ENCODE data around the gene TUBB6. TPM values are rescaled to one million over a fixed set of nuclear protein-coding genes. Genes with fewer than 3 reads are reported as not detected.

The TUBB6 gene
- total RNA-seq, 1 donor from 2014 or later = 35.6 TPM

DNA sequence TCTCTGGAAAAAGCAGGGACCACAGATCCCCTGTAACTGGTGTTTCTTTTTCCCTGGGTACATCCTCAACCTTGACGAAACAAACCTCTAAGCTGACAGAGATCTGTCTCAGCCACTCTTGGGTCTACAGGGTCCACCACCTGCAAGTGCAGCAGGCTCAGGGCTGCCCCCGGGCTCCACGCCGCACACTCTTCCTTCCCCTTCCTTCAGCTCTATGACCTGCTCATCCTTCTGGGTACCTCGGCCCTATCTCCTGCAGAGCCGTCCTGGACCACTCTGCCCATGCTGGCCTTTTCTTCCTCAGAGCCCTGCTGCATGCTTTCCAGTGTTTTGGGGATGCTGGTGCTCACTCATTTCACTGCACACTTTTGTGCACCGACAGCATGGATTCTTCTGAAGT lies 27.5 kb downstream of the TUBB6 start:
- DNase-seq = no peak
- Mint-ChIP-seq H3K4me1 (ENCODE audit: low read depth, unreplicated experiment) (peaks cover 5% of the 10 kb centered on the region), H3K4me3 (ENCODE audit: unreplicated experiment) (no peak overlapping the region), H3K36me3 (ENCODE audit: unreplicated experiment) (no peaks in the 10 kb centered on the region), H3K27ac (ENCODE audit: unreplicated experiment) (no peak overlapping the region), H3K27me3 (ENCODE audit: unreplicated experiment) (peaks cover 4% of the 10 kb centered on the region), H3K9me3 (ENCODE audit: unreplicated experiment) (no peaks in the 10 kb centered on the region)
- TF ChIP-seq, protein P1, sequence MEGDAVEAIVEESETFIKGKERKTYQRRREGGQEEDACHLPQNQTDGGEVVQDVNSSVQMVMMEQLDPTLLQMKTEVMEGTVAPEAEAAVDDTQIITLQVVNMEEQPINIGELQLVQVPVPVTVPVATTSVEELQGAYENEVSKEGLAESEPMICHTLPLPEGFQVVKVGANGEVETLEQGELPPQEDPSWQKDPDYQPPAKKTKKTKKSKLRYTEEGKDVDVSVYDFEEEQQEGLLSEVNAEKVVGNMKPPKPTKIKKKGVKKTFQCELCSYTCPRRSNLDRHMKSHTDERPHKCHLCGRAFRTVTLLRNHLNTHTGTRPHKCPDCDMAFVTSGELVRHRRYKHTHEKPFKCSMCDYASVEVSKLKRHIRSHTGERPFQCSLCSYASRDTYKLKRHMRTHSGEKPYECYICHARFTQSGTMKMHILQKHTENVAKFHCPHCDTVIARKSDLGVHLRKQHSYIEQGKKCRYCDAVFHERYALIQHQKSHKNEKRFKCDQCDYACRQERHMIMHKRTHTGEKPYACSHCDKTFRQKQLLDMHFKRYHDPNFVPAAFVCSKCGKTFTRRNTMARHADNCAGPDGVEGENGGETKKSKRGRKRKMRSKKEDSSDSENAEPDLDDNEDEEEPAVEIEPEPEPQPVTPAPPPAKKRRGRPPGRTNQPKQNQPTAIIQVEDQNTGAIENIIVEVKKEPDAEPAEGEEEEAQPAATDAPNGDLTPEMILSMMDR (IDR thresholded peaks at IDR 0.05; ENCODE audit: partially characterized antibody, unreplicated experiment) = no peak

DNA sequence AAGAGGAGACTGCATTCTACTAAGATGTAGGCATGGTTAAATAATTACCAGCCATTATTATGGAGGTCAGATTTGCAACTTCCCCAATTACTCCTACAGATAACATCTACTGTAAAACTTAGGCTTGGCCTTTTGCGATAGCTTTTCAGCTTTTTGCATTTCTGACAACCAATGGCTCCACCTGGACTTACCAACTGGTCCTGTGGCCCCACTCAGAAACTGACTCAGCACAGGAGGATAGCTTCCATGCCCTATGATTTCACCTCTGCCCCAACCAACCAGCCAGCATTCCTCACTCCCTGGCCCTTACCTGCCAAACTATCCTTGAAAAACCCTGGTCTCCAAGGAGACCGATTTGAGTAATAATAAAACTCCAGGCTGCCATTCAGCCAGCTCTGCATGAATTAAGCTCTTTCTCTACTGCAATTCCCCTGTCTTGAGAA lies 28.2 kb downstream of the TUBB6 start:
- peaks cover 5% of the 10 kb centered on the region for H3K4me1 Mint-ChIP-seq (ENCODE audit: low read depth, unreplicated experiment)

DNA sequence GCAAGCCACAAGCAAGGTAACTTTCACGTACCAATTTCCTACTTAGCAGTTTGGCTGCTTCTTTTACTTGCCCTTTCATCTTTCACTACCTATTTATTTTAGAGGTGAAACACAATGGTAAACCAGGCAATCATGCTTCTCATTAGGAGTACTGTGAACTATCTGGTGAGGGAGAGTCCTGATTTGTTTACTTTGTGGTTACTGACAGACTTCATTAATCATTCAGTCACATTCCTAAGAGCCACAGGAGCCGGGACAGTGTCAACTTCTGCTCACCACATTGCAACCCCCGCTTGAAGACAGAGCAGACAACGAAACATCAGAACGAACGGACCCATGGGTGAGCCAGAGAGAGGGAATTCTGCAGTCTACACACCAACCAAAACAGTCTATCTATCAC lies 28.8 kb downstream of the TUBB6 start:
- TF ChIP-seq, protein P1 (IDR thresholded peaks at IDR 0.05; ENCODE audit: partially characterized antibody, unreplicated experiment) = no peak
- Mint-ChIP-seq H3K27ac (ENCODE audit: unreplicated experiment) (no peak overlapping the region), H3K9me3 (ENCODE audit: unreplicated experiment) (no peaks in the 10 kb centered on the region), H3K4me1 (ENCODE audit: low read depth, unreplicated experiment) (peaks cover 5% of the 10 kb centered on the region), H3K4me3 (ENCODE audit: unreplicated experiment) (no peak overlapping the region), H3K27me3 (ENCODE audit: unreplicated experiment) (peaks cover 2% of the 10 kb centered on the region), H3K36me3 (ENCODE audit: unreplicated experiment) (no peaks in the 10 kb centered on the region)
- no peak for DNase-seq

More for the DNA sequence above, 28.2 kb downstream of the TUBB6 start:
- no peaks in the 10 kb centered on the region for H3K9me3 Mint-ChIP-seq (ENCODE audit: unreplicated experiment)
- no peaks in the 10 kb centered on the region for H3K36me3 Mint-ChIP-seq (ENCODE audit: unreplicated experiment)
- H3K27ac Mint-ChIP-seq (ENCODE audit: unreplicated experiment) = no peak overlapping the region
- no peak for DNase-seq
- peaks cover 2% of the 10 kb centered on the region for H3K27me3 Mint-ChIP-seq (ENCODE audit: unreplicated experiment)
- H3K4me3 Mint-ChIP-seq (ENCODE audit: unreplicated experiment) = no peak overlapping the region
- TF ChIP-seq, protein P1 (IDR thresholded peaks at IDR 0.05; ENCODE audit: partially characterized antibody, unreplicated experiment) = no peak

DNA sequence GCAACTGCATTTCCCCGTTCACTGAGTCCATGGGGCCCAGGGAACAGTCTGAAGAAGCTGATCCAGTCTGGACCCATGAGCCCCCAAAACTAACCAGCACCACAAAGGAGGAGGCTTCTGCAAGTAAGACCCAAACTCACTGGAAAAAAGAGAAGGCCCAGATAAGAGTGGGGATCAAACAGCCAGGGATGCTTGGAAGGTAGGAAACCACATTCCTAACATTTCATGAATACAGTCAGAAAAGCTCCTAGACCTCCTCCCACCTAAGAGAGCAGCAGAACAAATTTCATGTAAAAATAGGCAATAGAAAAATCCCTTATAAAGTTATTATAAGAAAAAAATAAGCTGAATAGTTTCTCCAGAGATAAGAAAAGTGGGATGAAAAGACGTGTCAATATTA lies 30.3 kb downstream of the TUBB6 start:
- Mint-ChIP-seq H3K27ac (ENCODE audit: unreplicated experiment) (no peak overlapping the region), H3K27me3 (ENCODE audit: unreplicated experiment) (peaks cover 4% of the 10 kb centered on the region), H3K9me3 (ENCODE audit: unreplicated experiment) (no peaks in the 10 kb centered on the region), H3K4me1 (ENCODE audit: low read depth, unreplicated experiment) (peaks cover 5% of the 10 kb centered on the region), H3K4me3 (ENCODE audit: unreplicated experiment) (no peak overlapping the region), H3K36me3 (ENCODE audit: unreplicated experiment) (peaks cover 4% of the 10 kb centered on the region)
- no peak for DNase-seq
- TF ChIP-seq, protein P1 (IDR thresholded peaks at IDR 0.05; ENCODE audit: partially characterized antibody, unreplicated experiment) = no peak

DNA sequence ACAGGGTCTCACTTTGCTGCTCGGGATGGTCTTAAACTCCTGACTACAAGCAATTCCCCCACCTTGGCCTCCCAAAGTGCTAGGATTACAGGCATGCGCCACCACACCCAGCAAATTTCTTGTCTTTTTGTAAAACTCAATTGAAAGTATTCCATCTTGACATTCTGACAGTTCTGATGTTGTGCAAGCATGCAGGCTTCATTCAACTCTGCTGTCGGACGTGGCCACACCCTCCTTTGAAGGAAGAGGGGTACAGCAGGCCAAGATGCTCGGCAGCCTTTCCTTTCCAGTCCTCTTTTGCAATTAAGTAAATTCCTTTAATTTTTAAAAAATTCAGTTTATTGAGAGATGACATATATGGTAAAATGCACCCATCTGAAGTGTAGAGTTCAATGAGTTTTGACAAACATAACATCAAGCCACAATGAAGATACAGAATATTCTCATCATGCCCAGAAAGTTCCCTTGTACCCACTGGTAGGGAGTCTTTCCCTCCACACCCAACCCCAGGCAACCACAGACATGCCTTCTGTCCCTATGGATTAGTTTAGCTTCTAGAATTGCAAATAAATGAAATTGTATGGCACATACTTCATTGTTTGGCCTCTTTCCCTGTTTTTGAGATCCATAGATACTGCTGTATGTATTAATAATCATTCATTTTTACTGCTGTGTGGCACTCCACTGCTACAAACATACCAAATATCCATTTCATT lies 33.1 kb downstream of the TUBB6 start:
- Mint-ChIP-seq H3K9me3 (ENCODE audit: unreplicated experiment) (no peaks in the 10 kb centered on the region), H3K27ac (ENCODE audit: unreplicated experiment) (no peak overlapping the region), H3K4me1 (ENCODE audit: low read depth, unreplicated experiment) (no peaks in the 10 kb centered on the region), H3K27me3 (ENCODE audit: unreplicated experiment) (peaks cover 4% of the 10 kb centered on the region), H3K36me3 (ENCODE audit: unreplicated experiment) (peaks cover 4% of the 10 kb centered on the region), H3K4me3 (ENCODE audit: unreplicated experiment) (no peak overlapping the region)
- TF ChIP-seq, protein P1 (IDR thresholded peaks at IDR 0.05; ENCODE audit: partially characterized antibody, unreplicated experiment) = no peak
- no peak for DNase-seq
